HCT116 (cell line): ENCODE results near the gene NRP1. TPM values are rescaled to one million over a fixed set of nuclear protein-coding genes. Genes with fewer than 3 reads are reported as not detected.

ENCODE experiments used
- ATAC-seq: fragments of 200-7000 bp; cut with Tn5 transposase; 2 replicates; pipeline ENCODE4 v1.9.1; 2020; ENCODE audit warnings: mild to moderate bottlenecking, moderate library complexity
- BruUV-seq: library from RNA; stranded (reverse); fragments of 400-500 nt; replicated peaks from 2 replicates; lab custom pipeline; 2021; lab: Mats Ljungman, UMichigan
- CTCF ChIA-PET: fragments of 300-600 bp; sonication (Branson Sonifier 250); formaldehyde crosslinking; loops from one replicate; lab custom pipeline; 2021; ENCODE audit warnings: antibody characterized with exemption; lab: Charles Lee
- POLR2A ChIA-PET: fragments of 300-600, 350-600 bp; sonication (Branson Sonifier 250); formaldehyde crosslinking; loops from one replicate; lab custom pipeline; 2021; ENCODE audit warnings: antibody characterized with exemption; lab: Charles Lee
- RAD21 ChIA-PET, 2 experiments: fragments of 300-600 bp; sonication (Branson Sonifier 250); formaldehyde crosslinking; loops; one replicate each; lab custom pipeline; 2023; ENCODE audit warnings: low total read pairs in 2 of 2; ENCODE audit not compliant: uncharacterized antibody in 2 of 2, unreplicated experiment in 2 of 2, low non-redundant PET in 1 of 2; lab: Charles Lee
- DNase-seq: peaks from one replicate; pipeline ENCODE4 v3.0.0-alpha.2; 2010; ENCODE audit warnings: low read depth, low spot score
- H2AFZ ChIP-seq: fragments of 200-600 bp; shearing (Covaris generic), sonication (generic); 2 replicates; pipeline ENCODE4 v1.6.1; 2017; ENCODE audit warnings: low read depth, mixed run types, mixed read lengths, antibody characterized with exemption, low read length; ENCODE audit not compliant: poor library complexity, severe bottlenecking
- H3K27ac ChIP-seq: 2 replicates; pipeline ENCODE4 v1.5.1; 2012; ENCODE audit warnings: low read depth, low read length
- H3K27me3 ChIP-seq: fragments of 200-600 bp; sonication (generic); 2 replicates; pipeline ENCODE4 v1.6.1; 2016; ENCODE audit warnings: mixed run types, low read length, mixed read lengths; ENCODE audit not compliant: insufficient read depth
- H3K36me3 ChIP-seq, 2 experiments: fragments of 200-500 bp in 1 of 2; fragments of 200-600 bp in 1 of 2; sonication (Bioruptor generic) in 1 of 2; sonication (generic) in 1 of 2; 2 replicates each; pipeline versions ENCODE4 v1.5.1 to v1.6.1; 2014 to 2016; ENCODE audit warnings: low read length in 2 of 2, inconsistent platforms in 1 of 2, mixed read lengths in 1 of 2, mixed run types in 1 of 2; ENCODE audit not compliant: insufficient read depth in 2 of 2, control insufficient read depth in 1 of 2
- H3K4me1 ChIP-seq, 2 experiments: fragments of 200-600 bp in 1 of 2; sonication (generic) in 1 of 2; 2 replicates each; pipeline versions ENCODE4 v1.5.1 to v1.6.1; 2012 to 2017; ENCODE audit warnings: low read length in 2 of 2, inconsistent platforms in 1 of 2, mild to moderate bottlenecking in 1 of 2, mixed read lengths in 1 of 2, mixed run types in 1 of 2, moderate library complexity in 1 of 2; ENCODE audit not compliant: insufficient read depth in 2 of 2, control insufficient read depth in 1 of 2
- H3K4me2 ChIP-seq: fragments of 200-600 bp; sonication (generic); 2 replicates; pipeline ENCODE4 v1.6.1; 2017; ENCODE audit warnings: mixed run types, low read length, mixed read lengths
- H3K4me3 ChIP-seq, 2 experiments: fragments of 200-600 bp in 1 of 2; sonication (generic) in 1 of 2; replicated peaks in 1 of 2; 2 replicates each; pipeline ENCODE4 v1.5.1; 2011 to 2016; ENCODE audit warnings: low read length in 2 of 2, control low read depth in 1 of 2, low read depth in 1 of 2, mild to moderate bottlenecking in 1 of 2, mixed read lengths in 1 of 2, mixed run types in 1 of 2
- H3K79me2 ChIP-seq: fragments of 200-600 bp; sonication (generic); 2 replicates; pipeline ENCODE4 v1.6.1; 2017; ENCODE audit warnings: mild to moderate bottlenecking, mixed run types, low read length, moderate library complexity, mixed read lengths; ENCODE audit not compliant: insufficient read depth
- H3K9ac ChIP-seq: fragments of 200-600 bp; sonication (generic); 2 replicates; pipeline ENCODE4 v1.6.1; 2016; ENCODE audit warnings: low read length, mixed read lengths
- H3K9me2 ChIP-seq: fragments of 200-600 bp; sonication (generic), shearing (Covaris generic); 2 replicates; pipeline ENCODE4 v1.6.1; 2017; ENCODE audit warnings: mixed run types, mild to moderate bottlenecking, moderate library complexity; ENCODE audit not compliant: insufficient read depth
- H3K9me3 ChIP-seq, 2 experiments: fragments of 200-500 bp in 1 of 2; fragments of 200-600 bp in 1 of 2; sonication (Bioruptor generic) in 1 of 2; sonication (generic) in 1 of 2; 2 replicates each; pipeline ENCODE4 v1.6.1; 2014 to 2017; ENCODE audit warnings: low read length in 2 of 2, mixed read lengths in 2 of 2, inconsistent platforms in 1 of 2, low read depth in 1 of 2, mild to moderate bottlenecking in 1 of 2, mixed run types in 1 of 2, moderate library complexity in 1 of 2; ENCODE audit not compliant: control insufficient read depth in 1 of 2, insufficient read depth in 1 of 2
- H4K20me1 ChIP-seq: fragments of 200-600 bp; sonication (generic), shearing (Covaris generic); 2 replicates; pipeline ENCODE4 v1.6.1; 2017; ENCODE audit warnings: mixed run types, mild to moderate bottlenecking, moderate library complexity; ENCODE audit not compliant: insufficient read depth
- CBX3 ChIP-seq: IDR thresholded peaks from 2 replicates; pipeline ENCODE4 v1.6.1; 2012; ENCODE audit warnings: low read depth
- CEBPB ChIP-seq: IDR thresholded peaks from 2 replicates; pipeline ENCODE4 v1.6.1; 2012; ENCODE audit warnings: low read depth
- ELF1 ChIP-seq: IDR thresholded peaks from 2 replicates; pipeline ENCODE4 v1.6.1; 2012; ENCODE audit warnings: low read depth, borderline replicate concordance
- EZH2 ChIP-seq: fragments of 200-600 bp; sonication (generic); IDR thresholded peaks from 2 replicates; pipeline ENCODE4 v1.6.1; 2017; ENCODE audit warnings: antibody characterized with exemption, mixed run types
- EZH2phosphoT487 ChIP-seq: fragments of 200-600 bp; IDR thresholded peaks from 2 replicates; pipeline ENCODE4 v1.6.1; 2018; ENCODE audit warnings: antibody characterized with exemption, borderline replicate concordance
- FOSL1 ChIP-seq: IDR thresholded peaks from 2 replicates; pipeline ENCODE4 v1.6.1; 2012; ENCODE audit warnings: low read depth
- POLR2A ChIP-seq: IDR thresholded peaks from 2 replicates; pipeline ENCODE4 v1.7.0; 2011; ENCODE audit warnings: borderline replicate concordance; ENCODE audit not compliant: insufficient read depth, insufficient read length; ENCODE audit errors: extremely low read depth
- POLR2AphosphoS5 ChIP-seq: IDR thresholded peaks from 2 replicates; pipeline ENCODE4 v1.6.1; 2011; ENCODE audit warnings: mild to moderate bottlenecking, low read depth, low read length, moderate library complexity
- SIN3A ChIP-seq: IDR thresholded peaks from 2 replicates; pipeline ENCODE4 v1.6.1; 2012; ENCODE audit warnings: low read depth
- SP1 ChIP-seq: IDR thresholded peaks from 2 replicates; pipeline ENCODE4 v1.6.1; 2012; ENCODE audit warnings: low read depth
- SRF ChIP-seq: IDR thresholded peaks from 2 replicates; pipeline ENCODE4 v1.6.1; 2012; ENCODE audit warnings: low read depth
- TCF7L2 ChIP-seq: IDR thresholded peaks from 2 replicates; pipeline ENCODE4 v1.7.0; 2011; ENCODE audit warnings: borderline replicate concordance, inconsistent platforms; ENCODE audit not compliant: insufficient read depth, insufficient read length; ENCODE audit errors: extremely low read depth
- ZBTB33 ChIP-seq: IDR thresholded peaks from 2 replicates; pipeline ENCODE4 v1.6.1; 2011; ENCODE audit warnings: mild to moderate bottlenecking, low read length, moderate library complexity; ENCODE audit not compliant: insufficient replicate concordance; ENCODE audit errors: extremely low read depth
- ZFX ChIP-seq: fragments of 450-650 bp; IDR thresholded peaks from 2 replicates; pipeline ENCODE4 v1.6.1; 2017
- intact Hi-C: fragments of 100-400 bp; cut with micrococcal nuclease; formaldehyde crosslinking; loops from 2 replicates; pipeline ENCODE4 v1.10.0; 2022
- total RNA-seq: library from RNA; stranded (reverse); gene quantifications from one replicate; pipeline ENCODE4 v1.2.1, GENCODE V29; 2021; ENCODE audit not compliant: unreplicated experiment
- TF ChIP-seq, protein P1 (sequence below): IDR thresholded peaks from 2 replicates; pipeline ENCODE4 v1.6.1; 2012
- TF ChIP-seq, protein P2 (sequence below), 3 experiments: fragments of 200-600 bp in 1 of 3; sonication (generic) in 1 of 3; IDR thresholded peaks in 2 of 3; conservative IDR thresholded peaks in 1 of 3; 2 replicates each; pipeline ENCODE4 v1.5.1; 2012 to 2017; ENCODE audit warnings: low read depth in 2 of 3, low read length in 2 of 3, antibody characterized with exemption in 1 of 3, borderline replicate concordance in 1 of 3, control low read depth in 1 of 3, mild to moderate bottlenecking in 1 of 3, mixed read lengths in 1 of 3, mixed run types in 1 of 3, moderate library complexity in 1 of 3; ENCODE audit not compliant: insufficient read depth in 1 of 3

Gene NRP1
- total RNA-seq, 1 experiment from 2014 or later = 3.8 TPM

DNA sequence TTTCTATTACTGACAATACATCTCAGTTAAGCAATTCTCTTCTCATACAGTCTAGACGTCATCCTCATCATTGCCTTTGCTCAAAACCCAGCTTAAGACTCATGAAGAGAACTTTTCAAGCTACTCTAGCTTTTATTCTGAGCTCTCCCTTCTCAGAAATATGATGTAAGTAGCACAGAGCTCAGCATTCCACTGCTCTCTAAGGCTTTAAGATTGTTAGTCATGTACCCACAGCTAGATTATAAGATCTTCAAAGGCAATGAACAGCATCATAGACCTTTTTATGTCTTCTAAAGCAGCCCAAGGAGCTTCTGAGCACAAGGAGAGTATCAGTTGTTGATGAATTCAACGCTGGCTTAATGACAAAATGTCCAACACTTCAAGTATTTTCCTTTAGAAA, 119.3 kb downstream of the NRP1 start:
- ATAC-seq (no peak), DNase-seq (no peak)
- BruUV-seq = no TSS peak
- ChIA-PET RAD21 (no interaction called here), POLR2A (no interaction called here), CTCF (no interaction called here)
- H3K27ac ChIP-seq = no peak overlapping the region
- H3K9me2 ChIP-seq = no peaks in the 10 kb centered on the region
- TF ChIP-seq ZBTB33 = no peak
- TF ChIP-seq TCF7L2 = no peak
- TF ChIP-seq, protein P1, sequence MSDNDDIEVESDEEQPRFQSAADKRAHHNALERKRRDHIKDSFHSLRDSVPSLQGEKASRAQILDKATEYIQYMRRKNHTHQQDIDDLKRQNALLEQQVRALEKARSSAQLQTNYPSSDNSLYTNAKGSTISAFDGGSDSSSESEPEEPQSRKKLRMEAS = no peak
- no peak for TF ChIP-seq SIN3A
- no peaks in the 10 kb centered on the region for H3K9me3 ChIP-seq
- intact Hi-C loops = no loop called here
- H3K79me2 ChIP-seq = no peaks in the 10 kb centered on the region
- H3K4me1 ChIP-seq = peaks cover 0 to 9% of the 10 kb centered on the region in 2 experiments; a peak in 1 of 4 replicates
- H3K36me3 ChIP-seq = no peaks in the 10 kb centered on the region
- H4K20me1 ChIP-seq = no peaks in the 10 kb centered on the region
- H3K4me2 ChIP-seq = no peak overlapping the region
- no peak overlapping the region for H3K4me3 ChIP-seq
- no peak overlapping the region for H3K9ac ChIP-seq
- no peak overlapping the region for H2AFZ ChIP-seq
- H3K27me3 ChIP-seq = no peaks in the 10 kb centered on the region

GRCh38 chr10:33214174-33214573, 120.3 kb downstream of the NRP1 start:
- H3K4me2 ChIP-seq = no peak overlapping the region
- peaks cover 0 to 9% of the 10 kb centered on the region in 2 experiments; a peak in 1 of 4 replicates for H3K4me1 ChIP-seq
- no peak overlapping the region for H3K27ac ChIP-seq
- ChIA-PET POLR2A (no interaction called here), RAD21 (no interaction called here), CTCF (no interaction called here)
- intact Hi-C loops = no loop called here
- no peaks in the 10 kb centered on the region for H3K79me2 ChIP-seq
- H3K27me3 ChIP-seq = no peaks in the 10 kb centered on the region
- H3K9ac ChIP-seq = no peak overlapping the region
- H3K9me3 ChIP-seq = no peaks in the 10 kb centered on the region
- H3K36me3 ChIP-seq = no peaks in the 10 kb centered on the region
- no peak overlapping the region for H3K4me3 ChIP-seq
- H2AFZ ChIP-seq = no peak overlapping the region
- DNase-seq (no peak), ATAC-seq (no peak)
- no peaks in the 10 kb centered on the region for H3K9me2 ChIP-seq
- H4K20me1 ChIP-seq = no peaks in the 10 kb centered on the region
- no TSS peak for BruUV-seq
- TF ChIP-seq, protein P2, sequence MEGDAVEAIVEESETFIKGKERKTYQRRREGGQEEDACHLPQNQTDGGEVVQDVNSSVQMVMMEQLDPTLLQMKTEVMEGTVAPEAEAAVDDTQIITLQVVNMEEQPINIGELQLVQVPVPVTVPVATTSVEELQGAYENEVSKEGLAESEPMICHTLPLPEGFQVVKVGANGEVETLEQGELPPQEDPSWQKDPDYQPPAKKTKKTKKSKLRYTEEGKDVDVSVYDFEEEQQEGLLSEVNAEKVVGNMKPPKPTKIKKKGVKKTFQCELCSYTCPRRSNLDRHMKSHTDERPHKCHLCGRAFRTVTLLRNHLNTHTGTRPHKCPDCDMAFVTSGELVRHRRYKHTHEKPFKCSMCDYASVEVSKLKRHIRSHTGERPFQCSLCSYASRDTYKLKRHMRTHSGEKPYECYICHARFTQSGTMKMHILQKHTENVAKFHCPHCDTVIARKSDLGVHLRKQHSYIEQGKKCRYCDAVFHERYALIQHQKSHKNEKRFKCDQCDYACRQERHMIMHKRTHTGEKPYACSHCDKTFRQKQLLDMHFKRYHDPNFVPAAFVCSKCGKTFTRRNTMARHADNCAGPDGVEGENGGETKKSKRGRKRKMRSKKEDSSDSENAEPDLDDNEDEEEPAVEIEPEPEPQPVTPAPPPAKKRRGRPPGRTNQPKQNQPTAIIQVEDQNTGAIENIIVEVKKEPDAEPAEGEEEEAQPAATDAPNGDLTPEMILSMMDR (IDR thresholded peaks at IDR 0.05 in 2 of 3, conservative IDR thresholded peaks at IDR 0.05 in 1 of 3; ENCODE audit: borderline replicate concordance in 1 of 3, insufficient read depth in 1 of 3, low read depth in 2 of 3, low read length in 2 of 3) = no peak
- TF ChIP-seq CBX3 (no peak), EZH2phosphoT487 (no peak), CEBPB (no peak), SP1 (no peak), POLR2AphosphoS5 (no peak), ELF1 (no peak), FOSL1 (no peak), TCF7L2 (no peak), POLR2A (no peak), ZBTB33 (no peak), SRF (no peak), SIN3A (no peak), EZH2 (no peak), ZFX (no peak)
